ENCODE measurements around the gene FAM124A. TPM values are rescaled to one million over a fixed set of nuclear protein-coding genes. Genes with fewer than 3 reads are reported as not detected.

The FAM124A gene
- total and polyA plus RNA-seq, 2 of the 8 experiments (the other 6 are each of a cell fraction or from before 2014, with no cell fraction given) = 40.7 to 49.9 TPM

DNA sequence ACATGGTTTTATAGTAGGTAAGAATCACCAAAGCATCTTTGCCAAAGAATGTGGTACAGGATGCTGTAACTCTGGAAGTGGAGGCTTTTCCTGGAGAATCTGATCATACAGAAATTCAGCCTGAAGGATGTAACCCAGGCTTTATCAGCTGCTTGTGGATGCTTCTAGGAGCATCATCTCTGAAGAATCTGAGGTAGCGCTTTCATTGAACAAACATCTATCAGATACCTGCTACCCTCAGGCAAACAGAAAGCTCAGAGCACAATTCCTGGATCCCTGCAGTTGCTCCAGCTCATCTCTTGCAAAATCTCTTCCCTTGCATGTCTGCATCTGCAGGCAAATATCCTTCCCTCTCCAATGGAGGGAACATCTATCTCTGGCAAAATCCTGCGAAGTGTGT is 9.3 kb downstream of the FAM124A start:
- H3K4me1 ChIP-seq (replicated peaks in 1 of 4; ENCODE audit: control insufficient read depth in 3 of 4, insufficient read depth in 4 of 4, low read length in 3 of 4) = peaks cover 10 to 32% (median 20%) of the 10 kb centered on the region in 4 experiments
- no peaks in the 10 kb centered on the region for H3K23me2 ChIP-seq (ENCODE audit: low read depth, low read length)
- no peak overlapping the region; a peak in 1 of 7 replicates for H3K9ac ChIP-seq (replicated peaks in 1 of 4; ENCODE audit: extremely low read depth in 1 of 4, low read depth in 3 of 4, low read length in 3 of 4)
- FAIRE-seq (no peak), DNase-seq (ENCODE audit: low read depth in 1 of 2, low spot score in 2 of 2) (no peak)
- peaks cover 5 to 56% (median 20%) of the 10 kb centered on the region in 4 experiments; a peak in 6 of 8 replicates for H3K36me3 ChIP-seq (ENCODE audit: control insufficient read depth in 2 of 4, insufficient read depth in 4 of 4, low read length in 3 of 4)
- no peak overlapping the region for H4K8ac ChIP-seq (ENCODE audit: extremely low read depth, insufficient read depth, low read length)
- no peak overlapping the region for H3K23ac ChIP-seq (ENCODE audit: insufficient read length)
- H2AFZ ChIP-seq (ENCODE audit: low read length) = no peak overlapping the region
- no peak overlapping the region for H3K4me2 ChIP-seq (ENCODE audit: insufficient read depth in 1 of 2, low read depth in 2 of 2, low read length in 2 of 2)
- peaks cover 2 to 83% of the 10 kb centered on the region in 2 experiments for H3K79me2 ChIP-seq (ENCODE audit: control insufficient read depth in 1 of 2, insufficient read depth in 2 of 2, low read length in 2 of 2)
- no peak overlapping the region for H2BK5ac ChIP-seq (ENCODE audit: low read depth, low read length)
- H2AK5ac ChIP-seq (ENCODE audit: low read depth, low read length) = no peak overlapping the region
- no peak overlapping the region for H2BK12ac ChIP-seq (ENCODE audit: low read depth, low read length)
- H3K18ac ChIP-seq (ENCODE audit: extremely low read depth, low read length) = no peak overlapping the region
- ChIA-PET POLR2A (ENCODE audit: partially characterized antibody) (interaction anchor here (0.7 to 11.1 kb wide), 9 partner anchors 8 to 62 kb away, joined by 3 to 160 read pairs (median 6); no protein-coding TSS in a partner anchor), CTCF (ENCODE audit: partially characterized antibody) (interaction anchor here (1.0 to 1.9 kb wide), 9 partner anchors 9 to 80 kb away, joined by 3 to 9 read pairs (median 4); no protein-coding TSS in a partner anchor)
- H3K27me3 ChIP-seq (replicated peaks in 1 of 4; ENCODE audit: control insufficient read depth in 3 of 4, extremely low read depth in 1 of 4, insufficient read depth in 3 of 4, low read length in 3 of 4) = no peaks in the 10 kb centered on the region
- H3K9me3 ChIP-seq (ENCODE audit: insufficient read depth in 2 of 2, low read depth in 1 of 2, low read length in 1 of 2) = no peaks in the 10 kb centered on the region
- no peak overlapping the region for H3K4me3 ChIP-seq (ENCODE audit: extremely low read depth in 1 of 4, insufficient read depth in 2 of 4, low read depth in 3 of 4, low read length in 4 of 4)
- no peak overlapping the region for H4K5ac ChIP-seq (ENCODE audit: insufficient read length, low read depth, low read length)
- H3K14ac ChIP-seq (ENCODE audit: insufficient read length) = no peak overlapping the region
- H3K79me1 ChIP-seq (ENCODE audit: low read depth, low read length) = peaks cover 12% of the 10 kb centered on the region
- 95% methylated on average over 2 of the region's 2 CpGs; no CpG with 5 or more reads in 1 of the 2 experiments for WGBS, 2 experiments (ENCODE audit: extremely low coverage in 1 of 2, insufficient coverage in 1 of 2, insufficient read length in 1 of 2, insufficient replicate concordance in 2 of 2, low coverage in 1 of 2, low lambda C conversion rate in 2 of 2, missing lambda C conversion rate in 1 of 2)
- no peak overlapping the region for H4K91ac ChIP-seq (replicated peaks; ENCODE audit: insufficient read length, low read length)
- H4K20me1 ChIP-seq (replicated peaks in 1 of 2; ENCODE audit: control insufficient read depth in 1 of 2, insufficient read depth in 2 of 2, low read length in 2 of 2) = peaks cover 0 to 4% of the 10 kb centered on the region in 2 experiments
- no peak overlapping the region for H3K4ac ChIP-seq (replicated peaks; ENCODE audit: insufficient read length, low read depth, low read length)
- no peak overlapping the region for H3K27ac ChIP-seq (ENCODE audit: low read depth, low read length)
- no peak overlapping the region for H2BK15ac ChIP-seq (ENCODE audit: low read length)
- H2BK20ac ChIP-seq (ENCODE audit: low read length) = no peak overlapping the region
- TF ChIP-seq RNF2 (IDR thresholded peaks at IDR 0.05; ENCODE audit: borderline replicate concordance, low read depth, low read length, missing control alignments, poor library complexity, severe bottlenecking) (no peak), SIX5 (IDR thresholded peaks at IDR 0.05; ENCODE audit: low read depth, low read length) (no peak), HDAC2 (IDR thresholded peaks at IDR 0.05; ENCODE audit: borderline replicate concordance in 1 of 2, low read depth in 2 of 2, low read length in 2 of 2) (no peak)
- no peak overlapping the region for H3K56ac ChIP-seq (replicated peaks; ENCODE audit: insufficient read length, low read depth, low read length)
- H2BK120ac ChIP-seq (replicated peaks; ENCODE audit: low read depth, low read length) = no peak overlapping the region

All from H1 (cell line).